ENCODE results near the gene PRPF6. TPM values are rescaled to one million over a fixed set of nuclear protein-coding genes. Genes with fewer than 3 reads are reported as not detected.

Gene PRPF6
- total RNA-seq, 1 donor from 2014 or later = 71.9 TPM

DNA sequence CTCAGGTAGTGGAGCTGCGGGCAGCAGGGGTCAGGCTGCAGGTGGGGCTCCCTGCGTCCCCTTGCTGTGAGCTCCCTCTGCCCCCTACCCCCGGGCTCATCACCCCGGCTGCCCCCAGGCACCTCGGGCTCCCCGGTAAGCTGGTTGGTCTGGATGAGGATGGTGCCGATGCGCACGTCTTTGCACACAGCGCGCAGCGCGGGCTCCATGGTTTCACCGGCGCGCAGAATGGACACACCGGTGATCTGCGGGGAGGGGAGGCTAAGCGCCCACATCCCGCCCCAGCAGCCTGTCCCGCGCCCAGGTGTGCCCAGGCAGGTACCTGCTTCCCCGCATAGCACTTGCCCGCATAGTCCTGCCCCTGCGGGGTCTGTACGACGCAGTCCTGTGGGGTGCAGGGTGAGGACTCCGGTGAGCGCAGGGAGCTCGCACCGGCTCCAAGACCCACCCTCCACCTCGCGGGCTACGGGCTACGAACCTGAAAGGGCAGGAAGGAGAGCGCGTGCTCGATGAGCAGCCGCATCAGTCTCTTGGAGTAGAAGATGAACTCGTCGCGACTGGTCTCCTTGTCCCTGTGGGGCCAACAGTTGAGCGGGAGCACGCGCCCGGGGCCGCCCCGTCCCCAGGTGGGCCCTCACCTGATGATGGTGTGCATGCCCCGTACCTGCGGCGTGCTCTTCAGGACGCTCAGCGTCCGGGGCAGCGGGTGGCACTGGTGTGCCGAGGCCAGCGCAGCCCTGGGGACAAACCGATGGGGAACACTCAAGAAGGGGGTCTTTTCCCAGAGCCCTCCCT, 40.3 kb upstream of the PRPF6 start:
- TF ChIP-seq, protein P1, sequence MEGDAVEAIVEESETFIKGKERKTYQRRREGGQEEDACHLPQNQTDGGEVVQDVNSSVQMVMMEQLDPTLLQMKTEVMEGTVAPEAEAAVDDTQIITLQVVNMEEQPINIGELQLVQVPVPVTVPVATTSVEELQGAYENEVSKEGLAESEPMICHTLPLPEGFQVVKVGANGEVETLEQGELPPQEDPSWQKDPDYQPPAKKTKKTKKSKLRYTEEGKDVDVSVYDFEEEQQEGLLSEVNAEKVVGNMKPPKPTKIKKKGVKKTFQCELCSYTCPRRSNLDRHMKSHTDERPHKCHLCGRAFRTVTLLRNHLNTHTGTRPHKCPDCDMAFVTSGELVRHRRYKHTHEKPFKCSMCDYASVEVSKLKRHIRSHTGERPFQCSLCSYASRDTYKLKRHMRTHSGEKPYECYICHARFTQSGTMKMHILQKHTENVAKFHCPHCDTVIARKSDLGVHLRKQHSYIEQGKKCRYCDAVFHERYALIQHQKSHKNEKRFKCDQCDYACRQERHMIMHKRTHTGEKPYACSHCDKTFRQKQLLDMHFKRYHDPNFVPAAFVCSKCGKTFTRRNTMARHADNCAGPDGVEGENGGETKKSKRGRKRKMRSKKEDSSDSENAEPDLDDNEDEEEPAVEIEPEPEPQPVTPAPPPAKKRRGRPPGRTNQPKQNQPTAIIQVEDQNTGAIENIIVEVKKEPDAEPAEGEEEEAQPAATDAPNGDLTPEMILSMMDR (IDR thresholded peaks at IDR 0.05) = no peak
- H3K36me3 Mint-ChIP-seq (ENCODE audit: unreplicated experiment) = peaks cover 8% of the 10 kb centered on the region
- no peak overlapping the region for H3K4me3 Mint-ChIP-seq (ENCODE audit: unreplicated experiment)
- no peak overlapping the region for H3K27ac Mint-ChIP-seq (ENCODE audit: unreplicated experiment)
- no peaks in the 10 kb centered on the region for H3K27me3 Mint-ChIP-seq (ENCODE audit: unreplicated experiment)
- no peak for DNase-seq (ENCODE audit: extremely low spot score, unreplicated experiment)
- H3K9me3 Mint-ChIP-seq (ENCODE audit: unreplicated experiment) = no peaks in the 10 kb centered on the region
- H3K4me1 Mint-ChIP-seq (ENCODE audit: unreplicated experiment) = peaks cover 2% of the 10 kb centered on the region

DNA sequence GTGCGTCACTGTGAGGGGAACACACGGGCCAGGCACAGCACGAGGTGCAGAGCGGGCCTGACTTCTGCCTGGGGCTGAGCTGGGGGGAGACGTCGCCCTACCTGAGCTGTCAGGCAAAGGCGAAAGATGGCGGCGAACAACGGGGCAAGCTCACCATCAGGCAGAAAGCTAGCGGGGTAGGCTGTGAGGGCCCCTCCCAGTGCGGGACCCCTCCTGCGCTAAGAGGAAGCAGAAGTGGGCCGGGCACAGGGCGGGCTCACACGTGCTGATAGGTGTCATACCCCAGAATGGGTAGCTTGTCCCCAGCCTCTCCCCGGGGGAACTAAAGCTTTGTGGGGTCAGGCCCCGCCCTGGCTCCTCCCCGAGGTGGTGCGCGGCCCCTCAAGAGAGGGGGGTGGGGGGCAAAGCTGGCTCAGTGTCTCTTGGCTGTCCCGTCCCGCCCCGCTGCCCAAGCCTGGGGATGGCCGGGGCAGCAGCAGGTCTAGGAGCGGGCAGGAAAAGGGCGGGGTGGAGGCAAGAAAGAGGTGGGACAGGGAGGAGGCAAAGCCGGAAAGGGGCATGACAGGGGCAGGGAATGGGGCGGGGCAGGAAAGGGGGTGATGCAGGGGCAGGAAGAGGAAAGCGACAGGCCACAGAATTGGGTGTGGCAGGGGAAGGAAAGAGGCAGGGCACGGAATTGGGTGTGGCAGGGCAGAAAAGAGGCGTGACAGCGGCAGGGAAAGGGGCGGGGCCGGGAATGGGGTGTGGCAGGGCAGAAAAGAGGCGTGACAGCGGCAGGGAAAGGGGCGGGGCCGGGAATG, 39.5 kb upstream of the PRPF6 start:
- H3K36me3 Mint-ChIP-seq (ENCODE audit: unreplicated experiment) = peaks cover 3% of the 10 kb centered on the region
- peaks cover 2% of the 10 kb centered on the region for H3K4me1 Mint-ChIP-seq (ENCODE audit: unreplicated experiment)
- DNase-seq (ENCODE audit: extremely low spot score, unreplicated experiment) = no peak
- no peak overlapping the region for H3K27ac Mint-ChIP-seq (ENCODE audit: unreplicated experiment)
- TF ChIP-seq, protein P1 (IDR thresholded peaks at IDR 0.05) = no peak
- H3K4me3 Mint-ChIP-seq (ENCODE audit: unreplicated experiment) = no peak overlapping the region
- H3K27me3 Mint-ChIP-seq (ENCODE audit: unreplicated experiment) = no peaks in the 10 kb centered on the region
- no peaks in the 10 kb centered on the region for H3K9me3 Mint-ChIP-seq (ENCODE audit: unreplicated experiment)

DNA sequence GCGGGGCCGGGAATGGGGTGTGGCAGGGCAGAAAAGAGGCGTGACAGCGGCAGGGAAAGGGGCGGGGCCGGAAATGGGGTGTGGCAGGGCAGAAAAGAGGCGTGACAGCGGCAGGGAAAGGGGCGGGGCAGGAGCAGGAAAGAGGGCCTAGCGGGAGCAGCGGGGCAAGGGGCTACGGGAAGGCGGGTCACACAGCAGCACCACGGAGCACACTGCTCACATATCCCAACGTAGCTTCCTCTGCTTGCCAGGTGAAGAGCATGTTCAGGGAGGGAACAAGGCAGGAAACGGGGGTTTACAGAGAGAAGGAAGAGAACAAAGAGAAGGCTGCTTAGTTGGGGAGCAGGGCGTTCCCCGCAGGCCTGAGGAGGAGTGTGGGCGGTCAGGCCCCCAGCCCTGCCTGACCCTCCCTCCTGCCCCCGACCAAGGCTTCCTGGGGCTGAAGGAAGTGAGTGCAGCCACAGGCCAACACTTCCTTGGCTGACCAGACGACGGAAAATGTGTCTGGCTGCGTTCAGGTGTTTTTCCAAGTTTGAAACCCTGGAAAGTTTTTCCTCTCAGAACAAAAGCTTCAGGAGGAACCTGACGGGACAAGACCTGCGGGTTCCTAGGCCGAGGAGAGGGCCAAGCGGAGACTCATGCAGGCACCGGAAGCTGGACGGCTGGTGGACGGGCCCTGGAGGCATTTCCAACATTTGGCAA, 38.5 kb upstream of the PRPF6 start:
- H3K27ac Mint-ChIP-seq (ENCODE audit: unreplicated experiment) = no peak overlapping the region
- peaks cover 7% of the 10 kb centered on the region for H3K4me1 Mint-ChIP-seq (ENCODE audit: unreplicated experiment)
- DNase-seq (ENCODE audit: extremely low spot score, unreplicated experiment) = no peak
- peaks cover 3% of the 10 kb centered on the region for H3K36me3 Mint-ChIP-seq (ENCODE audit: unreplicated experiment)
- no peaks in the 10 kb centered on the region for H3K9me3 Mint-ChIP-seq (ENCODE audit: unreplicated experiment)
- TF ChIP-seq, protein P1 (IDR thresholded peaks at IDR 0.05) = no peak
- H3K4me3 Mint-ChIP-seq (ENCODE audit: unreplicated experiment) = no peak overlapping the region
- H3K27me3 Mint-ChIP-seq (ENCODE audit: unreplicated experiment) = no peaks in the 10 kb centered on the region

DNA sequence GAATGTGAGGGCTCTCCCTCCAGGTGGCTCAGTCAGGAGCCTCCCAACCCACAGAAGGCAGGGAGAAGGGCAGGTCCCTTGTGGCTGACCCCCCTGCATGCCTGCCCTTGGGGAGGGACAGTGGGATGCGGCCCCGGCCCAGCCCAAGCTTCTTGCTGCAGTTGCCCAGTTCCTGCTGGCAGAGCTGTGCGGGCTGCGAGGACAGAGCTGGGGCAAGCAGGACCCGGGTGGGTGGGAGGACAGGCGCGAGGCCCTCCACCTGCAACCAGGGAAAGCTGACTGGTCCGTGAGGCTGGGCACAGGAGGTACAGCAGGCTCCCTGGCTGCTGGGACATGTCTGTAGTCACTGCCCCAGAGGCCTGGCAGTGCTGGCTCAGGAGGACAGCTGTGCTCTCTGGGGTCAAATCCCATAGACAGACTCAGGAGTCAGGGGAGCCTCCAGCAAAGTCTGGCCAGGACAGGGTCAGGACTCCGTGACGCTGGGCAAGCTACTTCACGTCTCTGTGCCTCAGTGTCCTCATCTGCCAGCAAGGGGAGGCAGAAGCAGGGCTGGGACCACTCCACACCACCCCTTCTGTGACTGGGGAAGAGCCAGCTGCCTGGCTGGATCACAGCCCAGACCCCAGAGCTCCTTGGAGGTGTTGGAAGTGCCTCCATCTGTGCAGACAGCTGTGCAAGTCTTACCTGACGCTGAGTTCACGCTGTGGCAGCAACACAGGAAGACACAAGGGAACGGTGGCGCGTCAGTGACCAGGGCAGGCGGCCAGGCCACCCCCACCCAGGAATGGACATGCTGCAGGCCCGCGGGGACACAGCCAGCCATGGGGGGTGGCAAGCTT, 37.7 kb upstream of the PRPF6 start:
- TF ChIP-seq, protein P1 (IDR thresholded peaks at IDR 0.05) = no peak
- Mint-ChIP-seq H3K4me3 (ENCODE audit: unreplicated experiment) (no peak overlapping the region), H3K27ac (ENCODE audit: unreplicated experiment) (no peak overlapping the region)

More for the DNA sequence above, 37.7 kb upstream of the PRPF6 start:
- H3K4me1 Mint-ChIP-seq (ENCODE audit: unreplicated experiment) = peaks cover 14% of the 10 kb centered on the region
- H3K27me3 Mint-ChIP-seq (ENCODE audit: unreplicated experiment) = no peaks in the 10 kb centered on the region
- no peaks in the 10 kb centered on the region for H3K36me3 Mint-ChIP-seq (ENCODE audit: unreplicated experiment)
- no peak for DNase-seq (ENCODE audit: extremely low spot score, unreplicated experiment)
- no peaks in the 10 kb centered on the region for H3K9me3 Mint-ChIP-seq (ENCODE audit: unreplicated experiment)
